GM18870 (cell line): ENCODE data around the gene NPAT.

ENCODE experiments used
- ATAC-seq: cut with Tn5 transposase; IDR thresholded peaks from one replicate; pipeline ENCODE4 v1.9.1; 2021; ENCODE audit warnings: moderate library complexity; ENCODE audit not compliant: unreplicated experiment

Gene NPAT

GRCh38 chr11:108222574-108223347, at the start of gene NPAT, which contains the start of gene ATM:
TSS of gene NPAT (minus strand) at chr11:108222638. CDS start at chr11:108222536, 102 bp downstream.
TSS of gene ATM (plus strand) at chr11:108223067. CDS start at chr11:108227625, 4,558 bp downstream.
- ATAC-seq = peak; percentile 79

- ATAC-seq = no peak
Observed at GRCh38 chr11:108269583-108269982, 47.1 kb upstream of the NPAT start.

- ATAC-seq = no peak
Observed at GRCh38 chr11:108253176-108253575, 30.7 kb upstream of the NPAT start.

- no peak for ATAC-seq
Observed at GRCh38 chr11:108246885-108247284, 24.4 kb upstream of the NPAT start.

GRCh38 chr11:108246308-108246707, 23.9 kb upstream of the NPAT start:
- no peak for ATAC-seq

GRCh38 chr11:108242422-108242821, 20.0 kb upstream of the NPAT start:
- ATAC-seq = no peak

GRCh38 chr11:108241330-108242037, 19.0 kb upstream of the NPAT start:
- ATAC-seq = no peak

GRCh38 chr11:108239076-108239475, 16.6 kb upstream of the NPAT start:
- no peak for ATAC-seq

- peak; percentile 44 for ATAC-seq
Observed at GRCh38 chr11:108237058-108237481, 14.6 kb upstream of the NPAT start.

GRCh38 chr11:108235633-108236032, 13.2 kb upstream of the NPAT start:
- no peak for ATAC-seq

GRCh38 chr11:108235192-108235591, 12.8 kb upstream of the NPAT start:
- no peak for ATAC-seq

- no peak for ATAC-seq
Observed at GRCh38 chr11:108233277-108233945, 11.0 kb upstream of the NPAT start.

- no peak for ATAC-seq
Observed at GRCh38 chr11:108228251-108228650, 5.8 kb upstream of the NPAT start.

GRCh38 chr11:108226036-108226435, 3.6 kb upstream of the NPAT start:
- no peak for ATAC-seq

GRCh38 chr11:108224911-108225786, 2.7 kb upstream of the NPAT start:
- ATAC-seq = no peak

- ATAC-seq = no peak
Observed at GRCh38 chr11:108224366-108224765, 1.9 kb upstream of the NPAT start.

- ATAC-seq = peak; percentile 41
Observed at GRCh38 chr11:108223348-108224149, 1.1 kb upstream of the NPAT start.

- peak; percentile 5 for ATAC-seq
Observed at GRCh38 chr11:108221911-108222573, 396 bp downstream of the NPAT start.

GRCh38 chr11:108221371-108221770, 1.1 kb downstream of the NPAT start:
- no peak for ATAC-seq
